NCI-H1417 treated with DMSO at 0.1 percent for 48 hours (cell line): ENCODE results near the gene SMCP.

Experiments
- DNase-seq: peaks from one replicate; lab custom pipeline; 2025; lab: John Stamatoyannopoulos, UW

Gene SMCP

GRCh38 chr1:152878042-152878441 is at the start of gene SMCP:
TSS of gene SMCP (plus strand) at chr1:152878322. CDS start at chr1:152884423, 6,101 bp downstream.
- no peak for DNase-seq

GRCh38 chr1:152836870-152837269 is 41.3 kb upstream of the SMCP start:
- no peak for DNase-seq

GRCh38 chr1:152842556-152842955 is 35.6 kb upstream of the SMCP start, which contains the start of gene LCE6A:
TSS of gene LCE6A (plus strand) at chr1:152842856. CDS start at chr1:152843521, 665 bp downstream.
- no peak for DNase-seq

GRCh38 chr1:152855661-152856060 is 22.5 kb upstream of the SMCP start:
- no peak for DNase-seq

- no peak for DNase-seq
Observed at GRCh38 chr1:152858062-152858461, 20.1 kb upstream of the SMCP start.

- no peak for DNase-seq
Observed at GRCh38 chr1:152859696-152860095, 18.4 kb upstream of the SMCP start, which contains the start of gene LCE7A. TSS of gene LCE7A (plus strand) at chr1:152859996. CDS start at chr1:152860698, 702 bp downstream.

- DNase-seq: no peak
Observed at GRCh38 chr1:152860129-152860528, 18.0 kb upstream of the SMCP start.

GRCh38 chr1:152861374-152861773 is 16.7 kb upstream of the SMCP start:
- DNase-seq: no peak

- no peak for DNase-seq
Observed at GRCh38 chr1:152864443-152864842, 13.7 kb upstream of the SMCP start.

GRCh38 chr1:152866321-152866720 is 11.8 kb upstream of the SMCP start:
- no peak for DNase-seq

- no peak for DNase-seq
Observed at GRCh38 chr1:152869808-152870419, 8.2 kb upstream of the SMCP start.

- DNase-seq: no peak
Observed at GRCh38 chr1:152870831-152871730, 7.0 kb upstream of the SMCP start.

GRCh38 chr1:152871731-152872126 is 6.4 kb upstream of the SMCP start:
- no peak for DNase-seq

- DNase-seq: no peak
Observed at GRCh38 chr1:152873495-152873894, 4.6 kb upstream of the SMCP start.

GRCh38 chr1:152876827-152877226 is 1.3 kb upstream of the SMCP start:
- no peak for DNase-seq

- DNase-seq: no peak
Observed at GRCh38 chr1:152879559-152880198, 1.6 kb downstream of the SMCP start.

GRCh38 chr1:152880316-152880715 is 2.2 kb downstream of the SMCP start:
- no peak for DNase-seq

GRCh38 chr1:152880907-152881306 is 2.8 kb downstream of the SMCP start:
- no peak for DNase-seq

GRCh38 chr1:152884085-152884484 is 6.0 kb downstream of the SMCP start:
- DNase-seq: no peak

GRCh38 chr1:152884506-152884905 is 6.4 kb downstream of the SMCP start:
- DNase-seq: no peak

- no peak for DNase-seq
Observed at GRCh38 chr1:152884966-152885624, 7.0 kb downstream of the SMCP start.

- no peak for DNase-seq
Observed at GRCh38 chr1:152886085-152886484, 8.0 kb downstream of the SMCP start.
